ENCODE results near the gene CLEC2D.

CLEC2D gene, protein sequence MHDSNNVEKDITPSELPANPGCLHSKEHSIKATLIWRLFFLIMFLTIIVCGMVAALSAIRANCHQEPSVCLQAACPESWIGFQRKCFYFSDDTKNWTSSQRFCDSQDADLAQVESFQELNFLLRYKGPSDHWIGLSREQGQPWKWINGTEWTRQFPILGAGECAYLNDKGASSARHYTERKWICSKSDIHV

DNA sequence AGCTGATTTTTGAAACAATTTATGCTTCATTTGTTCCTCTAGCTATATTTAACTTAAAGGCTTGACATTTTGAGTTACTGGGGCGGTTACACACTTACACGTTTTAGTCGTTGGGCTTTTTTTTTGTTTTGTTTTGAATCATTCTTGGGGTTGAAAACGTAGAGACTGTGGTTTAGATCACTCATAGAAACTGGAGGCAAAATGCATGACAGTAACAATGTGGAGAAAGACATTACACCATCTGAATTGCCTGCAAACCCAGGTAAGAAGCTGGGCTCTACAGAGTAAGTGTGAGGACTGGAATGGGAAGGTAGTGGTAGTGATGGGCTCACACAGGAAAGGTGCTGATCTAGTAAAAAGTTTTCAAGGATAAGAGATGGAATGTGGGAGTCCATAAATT lies at the start of gene CLEC2D:
TSS of gene CLEC2D (plus strand) at position 180 of the 400 bp plus-strand sequence. CDS start at position 202, 22 bp downstream.
- TF ChIP-seq, protein P1, sequence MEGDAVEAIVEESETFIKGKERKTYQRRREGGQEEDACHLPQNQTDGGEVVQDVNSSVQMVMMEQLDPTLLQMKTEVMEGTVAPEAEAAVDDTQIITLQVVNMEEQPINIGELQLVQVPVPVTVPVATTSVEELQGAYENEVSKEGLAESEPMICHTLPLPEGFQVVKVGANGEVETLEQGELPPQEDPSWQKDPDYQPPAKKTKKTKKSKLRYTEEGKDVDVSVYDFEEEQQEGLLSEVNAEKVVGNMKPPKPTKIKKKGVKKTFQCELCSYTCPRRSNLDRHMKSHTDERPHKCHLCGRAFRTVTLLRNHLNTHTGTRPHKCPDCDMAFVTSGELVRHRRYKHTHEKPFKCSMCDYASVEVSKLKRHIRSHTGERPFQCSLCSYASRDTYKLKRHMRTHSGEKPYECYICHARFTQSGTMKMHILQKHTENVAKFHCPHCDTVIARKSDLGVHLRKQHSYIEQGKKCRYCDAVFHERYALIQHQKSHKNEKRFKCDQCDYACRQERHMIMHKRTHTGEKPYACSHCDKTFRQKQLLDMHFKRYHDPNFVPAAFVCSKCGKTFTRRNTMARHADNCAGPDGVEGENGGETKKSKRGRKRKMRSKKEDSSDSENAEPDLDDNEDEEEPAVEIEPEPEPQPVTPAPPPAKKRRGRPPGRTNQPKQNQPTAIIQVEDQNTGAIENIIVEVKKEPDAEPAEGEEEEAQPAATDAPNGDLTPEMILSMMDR (IDR thresholded peaks at IDR 0.05; ENCODE audit: borderline replicate concordance, control extremely low read depth, extremely low read depth, insufficient read depth, missing control alignments) = no peak
- in situ Hi-C loops (cut with MboI; ENCODE audit: low sequenced_read_pairs, unreplicated experiment) = no loop called here
- DNase-seq (ENCODE audit: low spot score) = peak; percentile 69

DNA sequence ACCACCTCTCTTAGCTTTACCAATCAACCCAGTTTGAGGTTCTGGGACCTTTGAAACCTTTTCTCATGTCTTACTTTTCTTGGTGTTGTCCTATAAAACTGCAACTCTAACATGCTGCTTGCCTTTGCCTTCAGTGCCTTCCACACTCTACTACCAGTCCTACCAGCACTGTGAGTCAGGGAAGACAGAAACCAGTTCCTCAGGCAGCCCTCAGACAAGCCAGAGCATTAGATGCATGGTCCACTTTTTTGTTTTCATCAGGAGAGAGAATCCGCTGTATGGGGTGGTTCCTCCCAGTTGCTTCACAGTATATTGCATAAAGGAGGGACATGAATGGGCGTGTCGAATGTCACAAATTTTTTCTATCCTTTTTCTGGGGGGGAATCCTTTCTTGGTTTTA lies 44.5 kb upstream of the CLEC2D start:
- in situ Hi-C loops (cut with MboI; ENCODE audit: low sequenced_read_pairs, unreplicated experiment) = loop anchor here (25.0 kb wide), 1 partner anchor 288 kb away; no protein-coding TSS in a partner anchor
- TF ChIP-seq, protein P1 (IDR thresholded peaks at IDR 0.05; ENCODE audit: borderline replicate concordance, control extremely low read depth, extremely low read depth, insufficient read depth, missing control alignments) = no peak
- DNase-seq (ENCODE audit: low spot score) = no peak

DNA sequence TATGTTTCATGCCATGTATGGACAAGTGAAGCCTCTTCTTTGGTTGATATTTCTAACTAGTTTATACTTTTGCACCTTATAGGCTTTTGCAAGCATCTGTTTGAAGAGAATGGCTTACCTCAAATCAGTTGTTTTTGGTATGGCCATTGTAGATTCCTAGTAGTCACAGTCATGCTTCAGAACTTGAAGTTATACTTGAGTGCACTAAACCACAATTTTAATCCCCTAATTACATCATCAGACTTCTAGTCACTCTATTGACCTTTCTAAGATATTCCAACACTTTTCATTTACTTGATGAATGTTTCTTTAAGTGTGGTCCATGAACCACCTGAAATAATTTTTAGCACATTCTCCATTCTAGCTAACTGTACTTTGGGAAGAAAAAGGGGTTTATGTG lies 43.2 kb upstream of the CLEC2D start:
- in situ Hi-C loops (cut with MboI; ENCODE audit: low sequenced_read_pairs, unreplicated experiment) = loop anchor here (25.0 kb wide), 1 partner anchor 289 kb away; no protein-coding TSS in a partner anchor
- TF ChIP-seq, protein P1 (IDR thresholded peaks at IDR 0.05; ENCODE audit: borderline replicate concordance, control extremely low read depth, extremely low read depth, insufficient read depth, missing control alignments) = no peak
- DNase-seq (ENCODE audit: low spot score) = no peak

DNA sequence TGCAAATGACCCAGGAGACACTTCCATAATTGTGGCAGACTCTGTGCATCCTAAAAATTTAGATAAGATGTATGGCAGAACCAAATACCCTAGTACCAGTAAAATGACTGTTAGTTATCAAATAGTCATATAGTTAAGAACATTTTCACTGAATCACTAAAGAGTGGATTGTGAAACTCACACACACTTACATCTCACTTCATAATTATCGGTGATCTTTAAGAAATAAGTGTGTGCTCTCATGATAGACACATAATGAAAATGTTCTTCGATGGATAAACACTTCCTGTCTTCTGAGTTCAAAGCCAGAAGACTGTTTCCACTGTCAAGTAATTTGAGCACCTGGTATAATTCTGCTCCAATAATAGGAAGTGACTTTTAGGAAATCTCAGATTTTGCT lies 42.7 kb upstream of the CLEC2D start:
- TF ChIP-seq, protein P1 (IDR thresholded peaks at IDR 0.05; ENCODE audit: borderline replicate concordance, control extremely low read depth, extremely low read depth, insufficient read depth, missing control alignments) = no peak
- in situ Hi-C loops (cut with MboI; ENCODE audit: low sequenced_read_pairs, unreplicated experiment) = loop anchor here (25.0 kb wide), 1 partner anchor 290 kb away; no protein-coding TSS in a partner anchor
- no peak for DNase-seq (ENCODE audit: low spot score)

DNA sequence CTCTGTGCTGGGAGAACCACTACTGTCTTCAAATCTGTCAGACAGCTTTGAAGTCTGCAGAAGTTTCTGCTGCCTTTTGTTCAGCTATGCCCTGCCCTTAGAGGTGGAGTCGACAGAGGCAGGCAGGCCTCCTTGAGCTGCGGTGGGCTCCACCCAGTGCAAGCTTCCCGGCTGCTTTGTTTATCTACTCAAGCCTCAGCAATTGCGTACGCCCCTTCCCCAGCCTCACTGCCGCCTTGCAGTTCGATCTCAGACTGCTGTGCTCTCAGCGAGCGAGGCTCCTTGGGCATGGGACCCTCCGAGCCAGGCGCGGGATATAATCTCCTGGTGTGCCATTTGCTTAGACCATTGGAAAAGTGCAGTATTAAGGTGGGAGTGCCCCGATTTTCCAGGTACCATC lies 36.7 kb upstream of the CLEC2D start:
- no peak for DNase-seq (ENCODE audit: low spot score)
- TF ChIP-seq, protein P1 (IDR thresholded peaks at IDR 0.05; ENCODE audit: borderline replicate concordance, control extremely low read depth, extremely low read depth, insufficient read depth, missing control alignments) = no peak
- in situ Hi-C loops (cut with MboI; ENCODE audit: low sequenced_read_pairs, unreplicated experiment) = loop anchor here (25.0 kb wide), 1 partner anchor 295 kb away; no protein-coding TSS in a partner anchor

DNA sequence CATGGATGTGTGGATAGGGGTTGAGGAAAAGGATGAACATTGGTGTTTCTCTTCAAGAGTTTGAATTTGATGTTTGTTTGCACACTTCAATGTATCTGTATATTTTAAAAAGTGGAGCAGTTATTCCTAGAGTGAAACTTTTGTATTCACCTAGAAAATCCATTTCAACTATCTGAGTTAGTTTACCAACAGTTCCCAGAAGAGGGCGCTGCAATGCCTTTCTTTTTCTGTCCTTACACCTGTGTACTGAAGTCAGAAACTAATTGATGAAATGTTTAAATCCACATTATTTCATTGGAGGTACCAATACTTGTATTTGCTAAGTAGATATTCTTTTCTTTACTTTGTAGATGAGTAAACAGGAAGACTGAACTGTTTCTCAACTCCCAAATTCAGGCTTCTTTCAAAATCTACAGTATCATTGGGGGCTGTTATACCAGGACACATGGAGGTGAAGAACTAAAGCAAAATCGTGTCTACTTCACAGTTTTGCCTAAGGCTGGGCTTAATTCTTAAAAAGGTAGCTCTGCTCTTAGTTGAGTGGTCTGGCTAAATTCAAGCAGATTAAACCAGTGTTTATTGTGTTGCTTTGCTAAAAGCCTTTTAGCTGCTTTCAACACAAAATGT lies 35.2 kb upstream of the CLEC2D start:
- in situ Hi-C loops (cut with MboI; ENCODE audit: low sequenced_read_pairs, unreplicated experiment) = loop anchor here (25.0 kb wide), 1 partner anchor 297 kb away; no protein-coding TSS in a partner anchor
- TF ChIP-seq, protein P1 (IDR thresholded peaks at IDR 0.05; ENCODE audit: borderline replicate concordance, control extremely low read depth, extremely low read depth, insufficient read depth, missing control alignments) = peak; percentile 30
- peak; percentile 69 for DNase-seq (ENCODE audit: low spot score)

Measured in GM13976 (cell line).